AG04450 (cell line): Measurements from ENCODE around the gene FRMD4B. TPM values are rescaled to one million over a fixed set of nuclear protein-coding genes. Genes with fewer than 3 reads are reported as not detected.

Experiments
- CTCF ChIA-PET: fragments of 300-600, 350-600 bp; formaldehyde crosslinking; extraction: SDS; loops from one replicate; lab custom pipeline; 2022; ENCODE audit warnings: antibody characterized with exemption, inconsistent platforms; lab: Charles Lee
- POLR2A ChIA-PET: fragments of 350-600 bp; formaldehyde crosslinking; extraction: SDS; loops from one replicate; lab custom pipeline; 2021; ENCODE audit warnings: antibody characterized with exemption, inconsistent platforms; lab: Yijun Ruan, JAX
- DNase-seq: peaks from one replicate; pipeline ENCODE4 v3.0.0-alpha.2; 2011; ENCODE audit warnings: low read depth, low spot score
- H3K27ac ChIP-seq: one replicate; pipeline ENCODE4 v1.5.1; 2012; ENCODE audit warnings: low read depth, low read length, control low read depth
- H3K27me3 ChIP-seq: one replicate; pipeline ENCODE4 v1.6.0; 2012; ENCODE audit warnings: low read length; ENCODE audit not compliant: control insufficient read depth, insufficient read depth
- H3K4me3 ChIP-seq: 2 replicates; pipeline ENCODE4 v1.5.1; 2011; ENCODE audit warnings: mild to moderate bottlenecking, low read depth, low read length, control low read depth
- H3K9me3 ChIP-seq: 2 replicates; pipeline ENCODE4 v1.5.1; 2012; ENCODE audit warnings: low read length; ENCODE audit not compliant: control insufficient read depth, insufficient read depth
- CTCF ChIP-seq: IDR thresholded peaks from 2 replicates; pipeline ENCODE4 v1.5.1; 2011; ENCODE audit warnings: low read depth, low read length, control low read depth, inconsistent platforms
- polyA plus RNA-seq: library from polyadenylated mRNA; depleted of rRNA; stranded (reverse); fragments of >200 nt; gene quantifications from 2 replicates; pipeline ENCODE4 v1.2.3, GENCODE V29; 2011

FRMD4B gene
- polyA plus RNA-seq, 1 experiment, result 0.09 TPM

GRCh38 chr3:69165744-69166143, 220.1 kb downstream of the FRMD4B start:
- peaks cover 8% of the 10 kb centered on the region for H3K27me3 ChIP-seq
- CTCF ChIA-PET, result interaction anchor here (0.5 to 12.7 kb wide), 4 partner anchors 38 to 249 kb away, joined by 4 to 368 read pairs (median 6); no protein-coding TSS in a partner anchor
- H3K4me3 ChIP-seq, result no peak overlapping the region
- no peak for DNase-seq
- POLR2A ChIA-PET, result no interaction called here
- TF ChIP-seq CTCF, result no peak
- H3K27ac ChIP-seq, result no peak overlapping the region
- no peaks in the 10 kb centered on the region for H3K9me3 ChIP-seq

- no peak overlapping the region for H3K4me3 ChIP-seq
- H3K27ac ChIP-seq, result no peak overlapping the region
- peaks cover 8% of the 10 kb centered on the region for H3K27me3 ChIP-seq
- no peak for TF ChIP-seq CTCF
- H3K9me3 ChIP-seq, result no peaks in the 10 kb centered on the region
- ChIA-PET CTCF (interaction anchor here (12.7 kb wide), 1 partner anchor 144 kb away, joined by 368 read pairs; no protein-coding TSS in a partner anchor), POLR2A (no interaction called here)
- no peak for DNase-seq
Measured at GRCh38 chr3:69164296-69164695, 221.6 kb downstream of the FRMD4B start.

GRCh38 chr3:69162308-69162980, 223.4 kb downstream of the FRMD4B start:
- CTCF ChIA-PET, result interaction anchor here (0.6 to 12.7 kb wide), 38 partner anchors 10 to 928 kb away, joined by 3 to 368 read pairs (median 6); no protein-coding TSS in a partner anchor
- DNase-seq, result no peak
- Histone ChIP-seq H3K27ac (no peak overlapping the region), H3K4me3 (no peak overlapping the region), H3K9me3 (no peaks in the 10 kb centered on the region), H3K27me3 (peaks cover 11% of the 10 kb centered on the region)
- TF ChIP-seq CTCF, result no peak
- POLR2A ChIA-PET, result no interaction called here

GRCh38 chr3:69161587-69162307, 224.1 kb downstream of the FRMD4B start:
- ChIA-PET CTCF (interaction anchor here (0.6 to 12.7 kb wide), 58 partner anchors 9 to 790 kb away, joined by 3 to 368 read pairs (median 5); no protein-coding TSS in a partner anchor), POLR2A (no interaction called here)
- no peak overlapping the region for H3K4me3 ChIP-seq
- H3K27me3 ChIP-seq, result peaks cover 11% of the 10 kb centered on the region
- DNase-seq, result peak; percentile 7
- no peaks in the 10 kb centered on the region for H3K9me3 ChIP-seq
- TF ChIP-seq CTCF, result peak; percentile 98
- H3K27ac ChIP-seq, result no peak overlapping the region

- Histone ChIP-seq H3K9me3 (no peaks in the 10 kb centered on the region), H3K27me3 (peaks cover 9% of the 10 kb centered on the region), H3K27ac (no peak overlapping the region), H3K4me3 (no peak overlapping the region)
- TF ChIP-seq CTCF, result no peak
- DNase-seq, result no peak
- ChIA-PET CTCF (interaction anchor here (0.7 to 12.7 kb wide), 13 partner anchors 13 to 515 kb away, joined by 3 to 368 read pairs (median 23); no protein-coding TSS in a partner anchor), POLR2A (no interaction called here)
Measured at GRCh38 chr3:69160525-69160924, 225.4 kb downstream of the FRMD4B start.
